GM21717 (cell line): Measurements from ENCODE around the gene ZDHHC11.
"Not testable (repeated sequence)": the region's sequence is repeated elsewhere in the genome, so short reads cannot be mapped to it uniquely, and the experiment has no call there.

Experiments used
- ATAC-seq: cut with Tn5 transposase; IDR thresholded peaks from one replicate; pipeline ENCODE4 v1.9.1; 2021; ENCODE audit warnings: mild to moderate bottlenecking, moderate library complexity; ENCODE audit not compliant: unreplicated experiment

Gene ZDHHC11

DNA sequence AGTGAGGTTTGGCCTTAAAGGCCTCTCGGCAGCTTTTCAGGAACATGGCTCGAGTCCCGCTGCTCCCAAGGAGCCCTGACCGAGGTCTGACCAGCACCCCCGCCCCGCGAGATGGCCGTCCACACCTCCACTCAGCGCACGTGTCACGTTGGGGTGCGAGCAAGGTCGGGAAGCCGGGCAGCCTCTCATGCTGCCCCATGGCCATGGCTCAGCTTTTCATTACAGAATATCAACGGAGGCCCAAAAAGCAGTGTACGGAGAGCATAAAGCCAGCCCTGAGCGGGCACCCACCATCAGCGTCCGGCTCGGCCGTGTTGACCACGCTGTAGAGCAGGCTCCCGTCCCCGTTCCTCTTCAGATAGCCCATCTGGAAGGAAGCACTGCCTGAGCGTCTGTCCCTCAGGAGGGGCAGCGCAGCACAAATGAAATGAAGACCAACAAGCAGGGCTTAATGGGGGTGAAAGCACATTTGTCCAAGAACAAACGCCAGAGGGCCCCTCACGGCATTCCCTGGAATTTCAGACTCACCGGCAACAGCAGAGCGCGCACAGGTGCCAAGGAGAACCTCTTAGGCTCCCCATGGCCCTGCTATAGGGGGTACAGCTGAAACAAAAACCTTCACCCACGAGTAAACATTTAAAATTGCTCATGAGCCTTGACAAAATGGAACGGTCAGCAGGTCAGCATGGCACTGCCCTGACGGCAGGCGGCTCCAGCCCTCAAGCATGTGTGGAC is 30.2 kb upstream of the ZDHHC11 start:
- no peak for ATAC-seq

DNA sequence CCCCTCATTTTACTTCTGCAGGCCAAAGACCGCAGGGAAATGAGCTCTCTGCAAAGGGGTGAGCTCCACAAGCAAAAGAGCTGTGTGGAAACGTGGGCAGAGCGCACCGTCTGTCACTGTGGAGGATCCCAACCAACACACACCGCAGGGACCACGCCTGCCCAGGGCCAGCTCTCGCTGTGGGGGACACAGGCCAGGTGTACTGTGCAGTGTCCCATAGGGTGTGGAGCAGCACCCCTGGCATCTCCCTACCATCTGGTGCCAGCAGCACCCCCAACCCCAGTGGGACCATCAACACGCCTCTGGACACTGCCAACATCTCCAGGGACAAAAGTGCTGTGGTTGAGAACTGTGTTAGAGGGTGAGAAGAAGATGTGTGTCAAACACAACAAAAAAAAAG is 27.9 kb upstream of the ZDHHC11 start:
- ATAC-seq = not testable (repeated sequence)

DNA sequence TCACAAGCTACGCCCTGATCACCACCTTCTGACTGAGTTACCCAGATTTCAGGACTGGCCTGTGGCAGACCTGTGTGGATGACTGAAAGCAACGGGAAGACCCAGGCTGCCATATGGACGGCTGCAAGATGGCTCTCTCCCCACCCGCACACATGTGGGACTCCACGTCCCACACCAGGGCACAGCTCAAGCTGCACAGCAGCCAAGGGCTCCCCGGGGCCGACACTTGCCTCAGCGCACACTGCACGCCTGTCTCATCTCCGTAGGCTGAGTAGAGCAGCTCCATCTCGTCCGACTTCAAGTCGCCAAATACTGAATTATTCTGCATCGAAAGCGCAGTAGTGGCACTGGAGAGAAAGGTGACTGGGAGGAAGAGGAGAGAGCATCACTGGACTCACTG is 27.3 kb upstream of the ZDHHC11 start:
- no peak for ATAC-seq

DNA sequence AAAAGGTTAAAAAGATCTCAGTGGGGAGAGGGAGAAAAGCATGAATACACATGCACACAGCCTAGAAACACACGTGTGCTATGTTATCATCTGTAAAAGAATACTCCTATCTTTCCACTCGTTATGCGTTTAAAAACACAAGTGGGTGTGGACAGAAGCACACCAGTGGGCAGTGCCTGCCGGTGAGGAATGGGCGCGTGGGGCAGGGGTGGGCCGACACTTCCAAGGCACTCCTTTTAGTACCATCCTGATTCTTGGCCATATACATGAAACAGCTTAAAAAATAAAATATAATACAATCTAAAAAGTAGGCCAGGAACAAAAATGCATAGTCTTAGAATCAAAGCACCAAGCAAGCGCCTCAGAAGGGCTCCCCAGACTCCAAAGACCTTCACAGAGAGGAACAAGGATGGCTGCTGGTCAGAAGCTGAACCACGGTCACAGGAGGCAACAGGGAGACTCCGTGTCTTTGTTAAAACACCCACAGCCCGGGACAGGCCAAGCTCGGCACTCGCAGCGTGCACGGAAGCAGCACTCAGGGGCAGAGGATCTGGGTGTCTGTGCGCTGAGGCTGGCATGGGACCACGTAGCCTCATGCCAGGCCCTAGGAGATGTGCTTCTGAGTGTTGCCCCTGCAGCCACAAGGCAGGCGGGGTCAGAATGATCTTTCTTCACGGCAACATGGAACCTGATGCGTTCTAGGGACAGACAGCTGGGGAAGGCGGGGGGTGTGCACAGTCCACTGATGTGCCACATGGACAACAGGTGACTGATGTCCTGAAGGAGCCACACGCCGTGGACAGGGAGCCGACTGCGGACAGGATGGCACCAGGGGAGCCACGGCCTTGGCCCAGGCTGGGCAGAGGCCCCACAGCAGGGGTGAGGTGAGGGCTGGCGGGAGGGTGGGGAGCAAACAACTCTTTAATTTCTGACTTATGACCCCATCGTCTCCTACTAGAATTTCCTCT is 25.9 kb upstream of the ZDHHC11 start:
- no peak for ATAC-seq

DNA sequence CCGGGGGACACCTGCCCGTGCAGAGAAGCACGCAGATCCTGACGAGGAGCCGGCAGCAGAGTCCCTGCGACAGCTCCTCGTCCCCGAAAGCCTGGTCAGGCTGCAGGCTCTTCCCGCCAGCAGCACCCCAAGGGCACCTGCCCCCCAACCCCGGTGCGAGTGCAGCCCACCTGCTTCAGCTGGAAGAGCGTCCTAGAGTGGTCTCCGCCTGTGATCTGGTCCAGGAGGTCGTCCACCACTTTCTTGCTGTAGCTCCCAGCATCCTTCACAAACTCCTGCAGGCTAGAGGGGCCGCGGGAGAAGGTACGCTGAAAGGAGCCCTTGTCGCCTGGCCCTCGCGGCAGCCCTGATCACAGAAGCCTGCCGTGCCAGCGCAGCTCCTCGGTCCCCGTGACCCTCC is 25.1 kb upstream of the ZDHHC11 start:
- no peak for ATAC-seq

DNA sequence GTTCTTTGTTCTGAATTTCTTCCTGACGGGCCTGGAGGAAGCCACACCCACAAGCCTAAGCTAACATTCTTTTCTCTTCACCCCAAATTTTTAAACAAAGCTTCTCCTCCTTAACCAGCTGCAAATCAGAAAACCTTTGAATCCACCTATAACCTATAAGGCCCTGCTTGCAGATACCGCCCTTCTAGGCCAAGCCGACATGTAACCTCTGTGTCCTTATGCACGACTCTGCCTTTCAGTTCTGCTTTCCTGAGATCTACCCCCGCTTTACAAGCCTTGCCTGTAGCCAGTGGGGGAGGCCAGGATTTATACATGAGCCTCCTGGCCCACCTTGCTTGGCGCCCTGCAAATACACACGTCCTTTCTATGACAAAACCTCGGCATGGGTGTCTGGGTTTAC is 22.5 kb upstream of the ZDHHC11 start:
- ATAC-seq = no peak

DNA sequence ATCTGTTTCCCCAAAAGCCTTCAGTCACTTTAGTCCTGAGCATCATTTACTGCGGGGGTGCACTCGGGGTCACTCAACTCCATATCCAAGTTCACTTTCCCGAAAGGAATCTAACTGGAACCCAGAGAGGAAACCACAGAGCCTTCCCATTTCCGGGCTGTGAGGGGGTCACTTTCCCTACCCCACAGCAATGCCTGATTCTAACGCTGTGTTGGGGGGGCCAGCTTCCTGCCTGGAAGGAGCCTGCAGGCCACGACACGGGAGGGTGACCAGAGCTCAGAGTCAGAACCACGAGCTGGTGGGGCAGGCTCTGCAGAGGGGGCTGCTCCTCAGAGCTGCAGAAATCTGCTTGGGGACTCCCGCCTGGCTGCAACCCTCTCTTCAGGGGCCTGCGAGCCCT is 21.5 kb upstream of the ZDHHC11 start:
- ATAC-seq = no peak

DNA sequence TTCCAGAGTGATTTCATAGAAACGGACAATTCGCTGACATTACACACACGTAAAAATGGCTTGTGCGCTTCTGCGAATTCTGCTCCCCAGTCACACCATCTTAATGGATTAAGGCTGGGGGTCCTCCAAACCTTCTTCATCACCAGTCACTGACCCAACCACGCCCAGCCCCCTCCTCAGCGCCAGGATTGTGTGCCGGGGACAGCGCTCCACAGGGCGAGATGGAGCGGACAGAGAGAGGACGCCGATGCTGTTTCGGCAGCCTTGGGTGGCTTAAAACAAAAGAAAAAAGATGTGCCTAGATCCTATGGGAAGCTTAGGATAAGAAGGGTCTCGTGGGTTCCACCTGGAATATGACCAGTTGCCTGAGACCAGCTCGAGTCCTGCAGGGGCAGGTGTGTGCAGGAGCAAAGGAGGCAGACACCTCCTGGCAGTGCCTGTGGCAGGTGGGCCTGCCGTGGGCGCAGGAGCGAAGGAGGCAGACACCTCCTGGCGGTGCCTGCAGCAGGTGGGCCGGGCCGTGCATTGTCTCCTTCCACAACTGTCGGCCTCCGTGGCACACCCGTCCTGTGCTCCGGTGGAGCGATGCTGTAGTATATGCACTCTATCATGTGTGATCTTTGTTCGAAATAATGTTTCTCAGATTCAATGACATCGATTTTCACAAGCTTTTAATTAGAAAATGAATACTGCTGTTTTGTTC is 21.0 kb upstream of the ZDHHC11 start:
- ATAC-seq = no peak

DNA sequence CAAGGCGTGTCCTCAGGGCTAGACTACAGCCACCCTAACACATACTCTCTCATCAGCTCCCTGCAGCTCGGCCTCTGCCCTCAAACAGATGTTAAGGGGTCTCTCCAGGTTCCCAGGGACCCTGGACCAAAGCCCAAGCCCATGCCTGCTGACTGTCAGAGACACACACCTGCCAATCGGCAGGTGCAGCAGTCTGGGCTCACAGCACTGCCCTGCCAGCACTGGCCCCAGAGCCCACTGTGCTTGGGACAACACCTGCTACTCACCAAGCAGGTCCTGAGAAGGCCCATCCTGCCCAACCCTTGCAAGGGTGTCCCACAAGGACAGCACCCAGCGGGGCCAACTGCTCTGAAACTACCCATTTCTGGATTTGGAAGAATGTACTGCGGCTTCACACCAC is 20.2 kb upstream of the ZDHHC11 start:
- ATAC-seq = no peak

DNA sequence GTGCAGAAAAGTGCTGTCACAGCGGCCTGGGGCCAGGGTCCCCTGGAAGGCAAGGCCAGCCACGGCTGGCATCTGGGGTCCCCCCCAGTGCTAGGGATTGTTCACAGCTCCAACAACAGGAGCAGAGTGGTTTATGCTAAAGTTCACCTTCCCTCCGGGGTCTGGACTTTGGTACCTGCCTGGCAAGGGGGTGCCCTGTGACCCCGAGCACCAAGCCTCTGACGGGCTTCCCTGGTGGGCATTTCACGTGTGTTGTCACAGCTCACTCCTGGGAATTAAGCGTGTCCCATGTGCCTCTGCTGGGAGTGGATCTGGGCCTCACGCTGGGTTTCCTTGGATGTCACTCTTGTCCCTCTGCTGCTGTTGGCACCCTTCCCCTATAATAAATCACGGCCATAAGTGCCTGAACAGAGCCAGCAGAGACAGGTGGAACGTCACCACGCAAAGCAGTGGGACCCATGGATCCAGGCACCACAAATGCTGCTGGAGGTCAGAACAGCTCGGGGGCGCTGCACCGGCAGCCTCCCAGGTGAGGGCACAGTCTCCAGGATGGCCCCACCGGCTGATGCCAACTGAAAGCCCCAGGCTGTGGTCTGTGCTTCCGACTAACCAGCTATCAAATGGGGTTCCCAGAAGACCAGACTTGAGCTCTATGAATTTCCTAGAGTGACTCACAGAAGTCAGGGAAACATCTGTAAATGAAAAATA is 17.8 kb upstream of the ZDHHC11 start:
- no peak for ATAC-seq

DNA sequence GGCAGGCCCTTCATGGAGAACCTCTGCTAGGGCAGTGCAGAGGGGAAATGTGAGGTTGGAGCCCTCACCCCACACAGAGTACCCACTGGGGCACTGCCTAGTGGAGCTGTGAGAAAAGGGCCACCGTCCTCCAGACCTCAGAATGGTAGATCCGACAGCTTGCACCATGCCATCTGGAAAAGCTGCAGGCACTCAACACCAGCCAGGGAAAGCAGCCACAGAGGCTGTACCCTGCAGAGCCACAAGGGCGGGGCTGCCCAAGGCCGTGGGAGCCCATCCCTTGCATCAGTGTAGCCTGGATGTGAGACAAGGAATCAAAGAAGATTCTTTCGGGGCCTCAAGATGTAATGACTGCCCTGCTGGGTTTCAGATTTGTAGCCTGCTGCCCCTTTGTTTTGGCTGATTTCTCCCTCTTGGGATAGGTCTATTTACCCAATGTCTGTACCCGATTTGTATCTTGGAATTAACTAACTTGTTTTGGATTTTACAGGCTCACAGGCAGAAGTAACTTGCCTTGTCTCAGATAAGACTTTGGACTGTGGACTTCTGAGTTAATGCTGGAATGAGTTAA is 16.6 kb upstream of the ZDHHC11 start:
- ATAC-seq = no peak

DNA sequence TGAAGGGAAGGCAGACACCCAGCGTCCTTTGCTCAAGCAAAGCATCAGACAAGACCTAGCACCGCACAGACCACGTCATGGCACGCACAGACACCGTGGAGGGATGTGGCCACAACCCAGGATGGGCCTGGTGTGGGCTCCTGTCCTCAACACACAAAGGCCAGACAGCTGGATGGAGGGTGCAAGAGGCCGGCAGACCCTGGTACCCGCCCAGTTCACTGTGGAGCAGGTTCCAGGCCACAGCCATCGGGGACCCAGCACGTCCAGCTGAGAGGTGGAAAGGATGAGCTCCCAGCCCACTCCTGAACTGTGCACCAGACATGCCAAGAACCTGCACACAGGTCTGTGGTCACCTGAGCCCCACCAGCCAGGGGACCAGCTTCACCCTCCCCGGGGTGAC is 15.0 kb upstream of the ZDHHC11 start:
- ATAC-seq = no peak

DNA sequence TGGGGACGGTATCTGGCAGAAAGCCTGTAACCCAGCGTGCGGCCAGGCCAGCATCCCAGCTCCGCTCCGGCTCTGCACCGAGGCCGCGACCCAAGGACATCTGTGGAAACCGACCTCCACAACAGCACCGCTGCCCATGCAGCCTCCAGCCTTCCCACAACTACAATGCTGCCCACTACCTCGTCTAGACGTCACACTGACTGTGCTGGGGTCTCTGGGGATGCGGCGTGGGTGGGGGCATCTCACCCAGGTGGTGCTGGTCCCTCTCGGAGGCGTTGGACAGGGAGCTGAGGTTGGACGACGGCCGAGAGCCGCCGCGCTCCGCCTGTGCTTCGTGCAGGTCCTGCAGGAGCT is 14.4 kb upstream of the ZDHHC11 start:
- ATAC-seq = no peak

DNA sequence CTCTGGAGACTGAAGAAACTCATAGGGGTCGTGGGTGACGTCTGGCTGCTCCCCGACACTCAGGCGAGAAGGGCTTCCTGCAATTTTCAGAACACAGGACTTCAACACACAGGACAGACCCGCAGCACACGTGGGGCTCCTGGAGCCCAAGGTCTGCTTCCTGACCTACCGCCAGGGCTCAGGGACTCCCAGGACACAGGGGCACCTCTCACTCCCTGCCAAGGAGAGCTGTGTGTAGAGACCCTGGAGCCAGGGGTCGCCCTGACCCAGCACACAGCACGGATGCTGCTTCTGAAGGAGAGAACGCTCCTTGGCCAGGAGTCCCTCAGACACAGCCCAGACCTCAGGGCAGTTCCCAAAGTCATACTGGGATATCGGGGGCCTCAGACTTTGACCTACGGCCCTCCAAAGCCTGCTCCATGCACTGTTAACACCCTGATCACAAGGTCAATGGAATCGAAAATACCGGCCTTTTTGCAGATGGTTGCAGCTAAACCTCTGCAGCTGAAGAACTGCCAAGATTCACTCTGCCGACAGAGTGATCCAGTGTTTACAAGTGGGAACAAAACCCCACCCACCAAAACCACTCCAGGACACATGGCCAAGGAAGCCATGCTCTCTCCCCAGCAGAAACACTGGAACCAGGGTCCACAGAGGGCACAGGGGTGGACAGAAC is 13.8 kb upstream of the ZDHHC11 start:
- no peak for ATAC-seq

DNA sequence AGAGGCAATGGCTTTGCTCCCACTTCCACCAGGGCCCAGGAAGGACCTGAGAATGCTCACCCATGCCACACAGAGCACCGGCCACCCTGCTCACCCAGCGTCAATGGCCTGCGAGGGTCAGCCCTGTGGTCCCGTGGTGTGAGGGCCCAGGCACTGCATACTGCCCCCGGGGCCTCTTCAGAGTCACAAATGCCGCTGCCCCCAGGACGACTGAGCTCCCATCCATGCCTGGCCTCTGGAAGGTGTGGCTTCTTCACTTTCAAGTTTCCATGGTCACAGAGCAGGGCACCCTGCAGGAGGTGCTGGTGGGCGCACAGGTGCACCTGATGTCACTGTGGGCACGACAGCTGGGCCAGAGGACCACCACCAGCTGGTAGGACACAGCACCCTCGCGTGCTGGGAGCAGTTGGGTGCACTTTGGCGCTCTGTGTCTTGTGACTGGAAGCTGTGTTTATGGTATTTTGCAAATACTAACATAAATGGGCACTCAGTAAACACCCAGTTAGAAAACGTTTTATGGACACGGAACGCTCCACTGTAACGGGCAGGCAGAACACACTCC is 12.5 kb upstream of the ZDHHC11 start:
- no peak for ATAC-seq

DNA sequence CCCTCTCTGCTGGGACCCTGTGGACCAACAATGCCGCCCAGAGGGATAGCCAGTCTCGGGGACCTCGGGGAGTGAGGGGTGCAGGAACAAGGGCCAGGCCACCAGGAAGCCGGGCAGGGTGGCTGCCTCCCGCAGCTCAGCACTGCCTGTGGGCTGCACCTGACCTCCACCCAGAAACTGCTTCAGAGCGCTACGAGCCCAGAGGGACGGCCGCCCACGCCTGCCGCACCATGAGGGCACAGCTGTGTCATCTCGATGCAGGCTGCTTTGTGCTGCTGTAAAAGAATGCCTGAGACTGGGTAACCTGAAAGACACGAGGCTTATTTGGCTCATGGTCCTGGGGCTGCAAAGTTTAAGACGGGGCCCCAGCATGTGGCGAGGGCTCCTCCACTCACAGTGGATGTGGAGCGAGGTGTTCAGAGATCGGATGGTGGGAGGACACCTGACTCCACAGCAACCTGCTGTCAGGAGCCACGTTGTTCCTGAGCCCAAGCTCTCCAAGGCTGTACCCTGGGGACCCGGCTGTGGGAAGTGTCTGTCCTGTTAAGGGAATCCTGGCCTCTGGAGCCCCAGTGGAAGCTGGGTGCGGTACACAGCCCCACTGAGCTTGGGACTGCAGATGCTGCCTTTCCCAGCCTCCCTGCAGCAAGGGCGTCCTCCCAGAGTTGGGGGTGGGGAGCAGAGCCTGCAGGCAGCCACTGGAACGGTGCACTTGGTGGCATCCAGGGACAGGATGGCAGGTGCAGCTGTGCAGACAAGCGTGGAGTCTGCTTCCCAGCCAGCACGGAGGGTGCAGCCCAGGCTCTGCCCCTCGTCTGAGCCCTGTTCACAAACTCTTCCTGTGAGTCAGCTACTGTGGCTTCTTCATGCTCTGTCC is 11.8 kb upstream of the ZDHHC11 start:
- ATAC-seq = no peak

DNA sequence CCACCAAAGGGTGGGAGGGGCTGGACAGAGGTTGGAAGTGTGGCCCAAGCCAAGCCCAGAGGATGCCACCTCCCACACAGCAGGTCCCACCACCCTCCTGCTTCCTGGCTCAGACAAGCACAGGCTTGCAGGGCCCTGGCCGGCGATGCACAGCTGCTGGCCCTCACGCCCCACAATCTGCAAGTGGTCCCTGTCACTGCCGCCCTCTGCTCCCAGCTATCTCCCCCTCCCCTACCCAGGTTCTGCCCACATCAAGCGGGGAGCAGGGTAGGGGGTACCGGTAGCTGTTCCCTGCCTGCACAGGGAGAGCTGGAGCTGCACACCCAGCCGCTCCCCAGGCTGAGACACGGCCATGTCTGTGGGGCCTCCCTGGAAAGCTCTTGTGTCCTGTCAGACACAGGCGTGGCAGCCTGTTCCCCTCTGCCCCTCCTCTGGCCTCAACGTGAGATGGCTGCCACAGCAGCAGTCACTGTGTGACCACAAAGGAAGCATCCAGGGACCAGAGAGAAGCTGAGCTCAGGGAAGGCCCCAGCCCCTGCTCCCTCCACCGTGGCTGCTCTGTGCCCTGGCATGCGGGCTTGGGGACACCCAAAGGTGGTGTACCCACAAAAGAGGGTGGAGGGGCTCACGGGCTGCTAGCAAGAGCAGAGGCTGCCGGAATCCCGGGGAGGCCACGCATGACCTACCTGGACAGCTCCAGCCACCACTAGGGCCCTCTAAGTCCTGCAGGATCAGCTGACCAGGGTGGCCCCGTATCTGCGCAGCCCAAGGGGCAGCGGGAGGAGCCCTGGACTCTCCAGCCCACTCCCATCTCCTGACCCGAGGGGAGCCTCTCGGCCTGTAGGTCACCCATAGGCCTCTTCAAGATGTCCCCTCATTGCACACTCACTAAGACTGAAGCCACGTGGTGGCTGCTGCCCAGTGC is 10.9 kb upstream of the ZDHHC11 start:
- no peak for ATAC-seq
